Activated CD8-positive, alpha-beta memory T cell treated with anti-CD3 and anti-CD28 coated beads for 1 hour (primary cell): ENCODE results near the gene PARVG.

Experiments used
- DNase-seq, 2 donors: peaks; one replicate each; pipeline ENCODE4 v3.0.0-alpha.2; 2020; ENCODE audit warnings: low read depth in 1 of 2; ENCODE audit errors: extremely low read depth in 1 of 2

The PARVG gene

GRCh38 chr22:44154436-44154942 lies 26.2 kb upstream of the PARVG start:
- no peak for DNase-seq

GRCh38 chr22:44155115-44155514 lies 25.6 kb upstream of the PARVG start:
- DNase-seq: no peak

- no peak for DNase-seq
Observed at GRCh38 chr22:44157916-44158618, 22.7 kb upstream of the PARVG start.

DNA sequence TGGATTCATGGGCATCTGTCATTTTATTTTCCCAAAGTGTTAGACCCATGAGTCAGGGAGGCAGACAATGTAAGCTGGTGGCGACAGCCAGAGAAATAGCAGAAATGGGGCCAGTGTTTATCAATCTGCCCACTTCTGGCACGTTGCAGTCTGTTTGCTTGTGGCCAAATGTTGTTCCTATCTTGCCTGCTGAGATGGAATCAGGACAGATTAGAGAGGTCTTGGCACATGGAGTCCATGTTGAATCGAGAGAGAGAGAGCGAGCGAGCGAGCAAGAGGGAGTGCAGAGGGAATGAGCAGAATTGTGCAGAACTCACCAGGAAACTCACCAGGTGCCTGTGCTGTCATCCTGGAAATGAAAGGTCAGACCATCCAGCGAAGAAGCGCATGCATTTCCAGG lies 21.9 kb upstream of the PARVG start:
- DNase-seq: no peak

- no peak for DNase-seq
Observed at GRCh38 chr22:44159221-44159620, 21.5 kb upstream of the PARVG start.

GRCh38 chr22:44159811-44160210 lies 20.9 kb upstream of the PARVG start:
- no peak for DNase-seq

DNA sequence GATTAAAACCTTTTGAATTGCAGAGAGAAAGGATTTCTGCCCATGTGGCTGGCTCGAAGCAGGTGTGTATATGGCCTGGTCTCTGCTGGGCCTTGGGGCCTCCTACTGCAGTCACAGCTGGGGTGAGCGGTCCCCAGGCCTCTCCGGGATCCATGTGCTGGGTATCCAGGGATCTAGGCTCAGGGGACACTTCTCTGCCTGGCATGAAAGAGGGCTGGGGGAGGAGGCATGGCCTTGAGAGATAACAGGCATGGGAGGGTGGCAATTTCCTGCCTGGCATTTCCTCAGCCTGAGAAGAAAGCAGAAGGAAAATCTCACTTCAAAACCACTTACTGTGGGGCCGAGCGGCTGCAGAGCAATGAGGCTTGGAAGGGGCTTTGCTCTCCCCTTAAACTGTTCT lies 20.3 kb upstream of the PARVG start:
- no peak for DNase-seq

- no peak for DNase-seq
Observed at GRCh38 chr22:44161673-44162072, 19.1 kb upstream of the PARVG start.

DNA sequence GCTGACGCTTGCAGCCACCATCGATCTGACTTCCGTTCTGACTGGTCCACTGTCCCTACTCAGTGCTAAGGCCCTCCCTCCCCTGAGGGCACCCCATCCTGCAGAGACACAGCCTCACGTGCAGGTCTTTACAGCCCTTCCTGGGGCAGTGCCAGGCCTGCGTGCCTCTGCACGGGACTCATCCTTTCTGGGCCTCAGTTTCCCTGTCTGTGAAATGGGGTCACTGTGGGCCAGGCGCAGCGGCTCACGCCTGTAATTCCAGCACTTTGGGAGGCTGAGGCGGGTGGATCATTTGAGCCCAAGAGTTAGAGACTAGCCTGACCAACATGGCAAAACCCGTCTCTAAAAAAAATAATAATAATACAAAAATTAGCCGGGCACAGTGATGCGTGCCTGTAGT lies 17.8 kb upstream of the PARVG start:
- DNase-seq: no peak

- DNase-seq: no peak
Observed at GRCh38 chr22:44163536-44163935, 17.2 kb upstream of the PARVG start.

DNA sequence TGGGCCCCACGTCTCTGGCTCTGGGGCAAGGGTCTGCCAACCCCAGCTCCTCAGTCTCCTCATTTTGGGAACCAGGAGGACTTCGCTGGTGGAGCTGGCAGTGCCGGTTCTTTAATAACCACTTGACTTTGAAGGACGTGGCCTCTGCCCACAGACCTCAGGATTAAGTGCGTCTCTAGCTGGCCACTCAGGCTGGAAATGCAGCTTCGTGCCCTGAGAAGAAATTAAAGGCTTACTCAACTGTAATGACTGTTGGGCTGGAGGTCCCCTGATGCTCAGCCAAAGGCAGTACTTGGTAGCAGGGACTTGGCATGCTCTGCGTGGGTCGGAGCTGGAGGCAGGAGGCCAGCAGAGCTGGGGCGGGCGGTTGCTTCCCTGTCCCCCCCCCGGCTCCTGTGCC lies 16.7 kb upstream of the PARVG start:
- no peak for DNase-seq

GRCh38 chr22:44165286-44165874 lies 15.3 kb upstream of the PARVG start:
- DNase-seq: no peak

DNA sequence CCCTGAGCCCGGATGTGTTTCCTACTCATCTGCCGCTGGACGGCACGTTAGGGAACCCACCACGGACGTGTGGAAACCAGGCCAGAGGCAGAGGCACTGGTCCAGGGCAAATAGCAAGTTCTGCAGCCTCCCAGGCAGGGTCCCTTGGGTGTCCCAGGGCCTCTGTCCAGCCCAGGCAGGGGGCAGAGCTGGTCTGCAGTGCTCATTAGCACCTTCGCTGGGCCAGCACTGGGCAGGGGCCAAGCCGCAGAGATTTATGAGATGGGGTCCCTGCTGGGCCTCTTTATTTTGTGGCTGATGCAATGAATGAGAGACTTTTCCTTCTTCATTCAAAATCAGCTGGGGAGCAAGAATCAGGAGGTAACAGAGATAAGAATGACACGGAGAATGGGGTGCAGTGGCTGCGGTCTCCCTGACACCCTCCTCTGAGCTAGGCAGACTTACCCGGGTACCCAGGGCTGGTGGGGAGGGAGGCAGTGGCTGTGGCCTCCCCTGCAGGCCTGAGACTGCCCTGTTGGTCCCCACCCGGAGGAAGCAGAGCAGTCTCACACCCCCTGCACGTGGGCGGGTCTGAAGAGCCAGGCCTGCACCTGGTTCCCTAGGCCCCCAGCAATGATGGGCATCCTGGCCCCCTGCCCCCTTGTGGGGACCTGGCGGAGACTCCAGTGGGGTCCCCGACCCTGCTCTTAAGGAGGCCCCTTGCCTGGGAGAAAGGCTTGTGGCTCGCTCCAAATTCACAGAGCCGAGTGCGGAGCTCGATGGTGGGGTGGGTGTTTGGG lies 14.0 kb upstream of the PARVG start:
- no peak for DNase-seq

- DNase-seq: no peak
Observed at GRCh38 chr22:44167501-44167900, 13.2 kb upstream of the PARVG start.

DNA sequence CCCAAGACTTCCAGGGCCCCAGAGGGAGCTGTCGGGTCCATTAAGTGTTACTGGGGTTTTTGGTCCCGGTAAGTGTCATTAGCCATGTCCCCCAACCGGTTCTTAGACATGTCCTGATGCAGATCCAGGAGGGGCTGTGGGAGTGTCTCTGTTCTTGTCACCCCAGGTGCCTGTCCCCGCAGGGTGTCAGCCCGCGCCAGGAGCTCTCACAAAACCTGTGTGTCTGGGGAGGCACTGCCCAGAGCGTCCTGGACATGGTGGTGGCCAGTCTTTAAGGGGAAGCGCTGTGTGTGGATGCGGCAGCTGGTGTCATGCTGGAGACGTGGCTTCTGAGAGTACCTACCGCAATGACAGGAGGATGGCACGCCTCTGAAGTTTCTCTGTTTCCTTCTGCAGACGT lies 12.5 kb upstream of the PARVG start:
- DNase-seq: no peak

GRCh38 chr22:44170470-44170869 lies 10.3 kb upstream of the PARVG start:
- DNase-seq: no peak

GRCh38 chr22:44171561-44171960 lies 9.2 kb upstream of the PARVG start:
- DNase-seq: no peak

DNA sequence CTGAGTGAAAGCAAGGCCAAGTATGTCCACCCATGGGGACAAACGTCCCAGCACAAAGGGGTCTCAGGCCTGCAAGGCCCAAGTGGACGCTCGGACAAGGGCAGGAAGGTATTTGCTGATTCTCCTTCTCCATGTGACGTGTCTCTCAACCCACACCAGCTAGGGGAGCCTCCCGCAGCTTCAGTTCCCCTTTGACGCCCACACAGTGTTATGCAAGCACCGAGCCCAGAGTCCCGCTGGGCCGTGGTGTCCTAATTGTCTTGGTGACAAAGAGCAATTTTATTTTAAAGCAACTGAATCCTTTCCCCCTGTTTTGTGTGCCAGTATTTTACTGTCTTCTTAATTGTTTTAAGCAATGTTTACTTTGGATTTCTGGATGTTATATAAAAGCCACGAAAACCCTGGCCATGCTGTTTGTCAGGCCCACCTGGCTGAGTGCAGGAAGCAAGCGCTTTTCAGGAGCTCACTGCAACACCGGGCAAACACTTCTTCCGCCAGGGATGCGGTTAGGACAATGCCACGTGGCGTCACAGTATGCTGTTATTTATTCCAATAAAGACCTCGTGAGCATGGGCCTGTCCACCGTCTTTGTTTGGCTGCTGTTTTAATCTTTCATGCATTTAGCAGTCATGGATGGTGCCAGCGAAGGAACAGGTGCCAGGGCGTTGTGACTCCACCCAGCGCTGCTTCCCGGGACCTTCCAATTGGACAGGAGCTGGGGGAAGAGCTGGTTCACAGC lies 8.2 kb upstream of the PARVG start:
- DNase-seq: no peak

GRCh38 chr22:44173154-44173553 lies 7.6 kb upstream of the PARVG start:
- no peak for DNase-seq

DNA sequence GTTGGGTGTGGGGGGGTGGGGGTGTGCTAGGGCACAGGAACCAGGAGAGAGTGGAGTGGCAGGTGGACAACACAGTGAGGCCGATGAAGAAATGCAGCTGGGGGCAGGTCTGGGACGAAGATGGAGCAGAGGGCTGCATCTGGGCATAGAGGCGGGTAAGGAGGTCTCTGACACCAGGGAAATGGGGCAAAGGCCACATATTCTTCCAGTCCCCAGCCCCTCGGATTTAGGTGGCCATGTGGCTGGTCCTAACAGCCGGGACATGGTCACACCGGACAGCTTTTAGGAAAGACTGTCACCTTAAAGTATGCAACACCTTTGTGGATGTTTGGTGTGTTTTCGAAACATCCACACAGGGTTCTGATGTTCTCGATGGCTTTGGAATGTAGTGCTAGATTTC lies 5.0 kb upstream of the PARVG start:
- DNase-seq: no peak
